ENCODE data around the gene FAM107B. TPM values are rescaled to one million over a fixed set of nuclear protein-coding genes. Genes with fewer than 3 reads are reported as not detected.
A peak's percentile ranks its signal among the peaks of the same experiment; 100 is the strongest.

FAM107B gene
- total and polyA plus RNA-seq, 4 donors: 24.9 to 58.1 (median 30.9) TPM

DNA sequence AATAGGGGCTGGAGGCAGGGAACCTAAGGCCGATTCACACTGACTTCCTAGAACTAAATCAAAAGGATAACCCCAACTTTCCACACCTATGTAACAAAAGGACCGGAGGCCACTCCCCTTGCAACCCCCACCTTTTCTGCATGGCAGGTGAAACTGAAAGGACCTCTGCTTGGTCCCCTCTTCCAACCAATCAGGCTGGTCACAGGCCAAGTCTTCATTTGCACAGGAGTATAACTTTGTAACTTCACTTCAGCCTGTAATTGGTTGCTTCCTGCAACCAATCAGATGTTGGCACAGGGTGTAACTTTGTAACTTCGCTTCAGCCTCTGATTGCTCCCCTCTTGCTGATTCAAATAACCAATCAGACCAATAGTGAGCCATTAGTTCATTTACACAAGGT is 190.0 kb downstream of the FAM107B start:
- DNase-seq (ENCODE audit: low spot score): no peak
- Histone ChIP-seq H3K4me3 (ENCODE audit: low read depth in 1 of 3, low read length in 3 of 3) (no peak overlapping the region), H3K27me3 (ENCODE audit: control insufficient read depth in 4 of 4, insufficient read depth in 4 of 4, low read length in 3 of 4) (no peaks in the 10 kb centered on the region), H3K4me1 (ENCODE audit: control insufficient read depth in 4 of 4, insufficient read depth in 4 of 4, low read length in 3 of 4) (peaks cover 17 to 43% (median 33%) of the 10 kb centered on the region in 4 donors), H3K9ac (ENCODE audit: low read depth in 1 of 2, low read length in 2 of 2) (no peak overlapping the region), H3K9me3 (ENCODE audit: control insufficient read depth in 4 of 4, low read length in 3 of 4) (no peaks in the 10 kb centered on the region), H3K36me3 (ENCODE audit: control insufficient read depth in 4 of 4, insufficient read depth in 3 of 4, low read depth in 1 of 4, low read length in 3 of 4) (no peaks in the 10 kb centered on the region), H3K27ac (ENCODE audit: low read depth in 1 of 2, low read length in 2 of 2) (peak overlapping the region in 1 of 2 donors; percentile 34)
- WGBS: 87% methylated on average over 3 of the region's 3 CpGs
- no peak for TF ChIP-seq HNF4G (IDR thresholded peaks at IDR 0.05)
- TF ChIP-seq SP1 (IDR thresholded peaks at IDR 0.05): no peak
- TF ChIP-seq, protein P1, sequence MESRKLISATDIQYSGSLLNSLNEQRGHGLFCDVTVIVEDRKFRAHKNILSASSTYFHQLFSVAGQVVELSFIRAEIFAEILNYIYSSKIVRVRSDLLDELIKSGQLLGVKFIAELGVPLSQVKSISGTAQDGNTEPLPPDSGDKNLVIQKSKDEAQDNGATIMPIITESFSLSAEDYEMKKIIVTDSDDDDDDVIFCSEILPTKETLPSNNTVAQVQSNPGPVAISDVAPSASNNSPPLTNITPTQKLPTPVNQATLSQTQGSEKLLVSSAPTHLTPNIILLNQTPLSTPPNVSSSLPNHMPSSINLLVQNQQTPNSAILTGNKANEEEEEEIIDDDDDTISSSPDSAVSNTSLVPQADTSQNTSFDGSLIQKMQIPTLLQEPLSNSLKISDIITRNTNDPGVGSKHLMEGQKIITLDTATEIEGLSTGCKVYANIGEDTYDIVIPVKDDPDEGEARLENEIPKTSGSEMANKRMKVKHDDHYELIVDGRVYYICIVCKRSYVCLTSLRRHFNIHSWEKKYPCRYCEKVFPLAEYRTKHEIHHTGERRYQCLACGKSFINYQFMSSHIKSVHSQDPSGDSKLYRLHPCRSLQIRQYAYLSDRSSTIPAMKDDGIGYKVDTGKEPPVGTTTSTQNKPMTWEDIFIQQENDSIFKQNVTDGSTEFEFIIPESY (IDR thresholded peaks at IDR 0.05): no peak
- no peak for TF ChIP-seq FOXA2 (IDR thresholded peaks at IDR 0.05)
- TF ChIP-seq RAD21 (IDR thresholded peaks at IDR 0.05): no peak
- TF ChIP-seq, protein P2, sequence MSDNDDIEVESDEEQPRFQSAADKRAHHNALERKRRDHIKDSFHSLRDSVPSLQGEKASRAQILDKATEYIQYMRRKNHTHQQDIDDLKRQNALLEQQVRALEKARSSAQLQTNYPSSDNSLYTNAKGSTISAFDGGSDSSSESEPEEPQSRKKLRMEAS (IDR thresholded peaks at IDR 0.05): no peak
- TF ChIP-seq GABPA (IDR thresholded peaks at IDR 0.05 in 1 of 2, conservative IDR thresholded peaks at IDR 0.05 in 1 of 2): no peak
- TF ChIP-seq JUND (IDR thresholded peaks at IDR 0.05): no peak
- TF ChIP-seq TAF1 (conservative IDR thresholded peaks at IDR 0.05): no peak
- TF ChIP-seq FOXA1 (IDR thresholded peaks at IDR 0.05): no peak
- TF ChIP-seq, protein P3, sequence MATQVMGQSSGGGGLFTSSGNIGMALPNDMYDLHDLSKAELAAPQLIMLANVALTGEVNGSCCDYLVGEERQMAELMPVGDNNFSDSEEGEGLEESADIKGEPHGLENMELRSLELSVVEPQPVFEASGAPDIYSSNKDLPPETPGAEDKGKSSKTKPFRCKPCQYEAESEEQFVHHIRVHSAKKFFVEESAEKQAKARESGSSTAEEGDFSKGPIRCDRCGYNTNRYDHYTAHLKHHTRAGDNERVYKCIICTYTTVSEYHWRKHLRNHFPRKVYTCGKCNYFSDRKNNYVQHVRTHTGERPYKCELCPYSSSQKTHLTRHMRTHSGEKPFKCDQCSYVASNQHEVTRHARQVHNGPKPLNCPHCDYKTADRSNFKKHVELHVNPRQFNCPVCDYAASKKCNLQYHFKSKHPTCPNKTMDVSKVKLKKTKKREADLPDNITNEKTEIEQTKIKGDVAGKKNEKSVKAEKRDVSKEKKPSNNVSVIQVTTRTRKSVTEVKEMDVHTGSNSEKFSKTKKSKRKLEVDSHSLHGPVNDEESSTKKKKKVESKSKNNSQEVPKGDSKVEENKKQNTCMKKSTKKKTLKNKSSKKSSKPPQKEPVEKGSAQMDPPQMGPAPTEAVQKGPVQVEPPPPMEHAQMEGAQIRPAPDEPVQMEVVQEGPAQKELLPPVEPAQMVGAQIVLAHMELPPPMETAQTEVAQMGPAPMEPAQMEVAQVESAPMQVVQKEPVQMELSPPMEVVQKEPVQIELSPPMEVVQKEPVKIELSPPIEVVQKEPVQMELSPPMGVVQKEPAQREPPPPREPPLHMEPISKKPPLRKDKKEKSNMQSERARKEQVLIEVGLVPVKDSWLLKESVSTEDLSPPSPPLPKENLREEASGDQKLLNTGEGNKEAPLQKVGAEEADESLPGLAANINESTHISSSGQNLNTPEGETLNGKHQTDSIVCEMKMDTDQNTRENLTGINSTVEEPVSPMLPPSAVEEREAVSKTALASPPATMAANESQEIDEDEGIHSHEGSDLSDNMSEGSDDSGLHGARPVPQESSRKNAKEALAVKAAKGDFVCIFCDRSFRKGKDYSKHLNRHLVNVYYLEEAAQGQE (IDR thresholded peaks at IDR 0.05): no peak
- TF ChIP-seq YY1 (IDR thresholded peaks at IDR 0.05): no peak
- no peak for TF ChIP-seq EGR1 (IDR thresholded peaks at IDR 0.05; ENCODE audit: low read depth in 2 of 2)
- TF ChIP-seq, protein P4, sequence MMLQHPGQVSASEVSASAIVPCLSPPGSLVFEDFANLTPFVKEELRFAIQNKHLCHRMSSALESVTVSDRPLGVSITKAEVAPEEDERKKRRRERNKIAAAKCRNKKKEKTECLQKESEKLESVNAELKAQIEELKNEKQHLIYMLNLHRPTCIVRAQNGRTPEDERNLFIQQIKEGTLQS (IDR thresholded peaks at IDR 0.05): no peak
- no peak for TF ChIP-seq HNF4A (conservative IDR thresholded peaks at IDR 0.05)
- TF ChIP-seq NR2F2 (IDR thresholded peaks at IDR 0.05): no peak

DNA sequence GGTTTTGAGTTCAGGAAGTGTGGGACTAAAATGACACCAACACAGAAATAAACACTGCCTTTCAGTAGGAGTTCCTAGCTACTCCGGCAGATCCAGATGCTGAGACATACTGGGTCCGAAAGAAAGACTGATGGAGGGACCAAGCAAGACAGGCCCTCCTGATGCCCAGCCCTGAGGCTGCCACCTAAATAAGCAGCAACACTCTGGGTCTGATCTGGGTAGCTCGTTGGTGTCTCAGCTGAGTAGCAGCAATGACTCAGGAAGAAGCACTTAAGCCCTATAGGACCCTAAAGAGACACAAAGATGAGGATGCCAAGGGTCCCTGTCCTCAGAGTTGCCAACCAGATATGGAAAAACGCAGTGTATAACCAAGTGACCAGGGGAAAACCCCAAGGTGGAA is 190.7 kb downstream of the FAM107B start:
- Histone ChIP-seq H3K4me3 (ENCODE audit: low read depth in 1 of 3, low read length in 3 of 3) (no peak overlapping the region), H3K36me3 (ENCODE audit: control insufficient read depth in 4 of 4, insufficient read depth in 3 of 4, low read depth in 1 of 4, low read length in 3 of 4) (no peaks in the 10 kb centered on the region), H3K27ac (ENCODE audit: low read depth in 1 of 2, low read length in 2 of 2) (peak overlapping the region; percentile 34 to 36), H3K9ac (ENCODE audit: low read depth in 1 of 2, low read length in 2 of 2) (no peak overlapping the region), H3K4me1 (ENCODE audit: control insufficient read depth in 4 of 4, insufficient read depth in 4 of 4, low read length in 3 of 4) (peaks cover 17 to 44% (median 37%) of the 10 kb centered on the region in 4 donors), H3K9me3 (ENCODE audit: control insufficient read depth in 4 of 4, low read length in 3 of 4) (no peaks in the 10 kb centered on the region), H3K27me3 (ENCODE audit: control insufficient read depth in 4 of 4, insufficient read depth in 4 of 4, low read length in 3 of 4) (no peaks in the 10 kb centered on the region)
- no peak for DNase-seq (ENCODE audit: low spot score)
- WGBS: 91% methylated on average over 4 of the region's 4 CpGs
- TF ChIP-seq, protein P5, sequence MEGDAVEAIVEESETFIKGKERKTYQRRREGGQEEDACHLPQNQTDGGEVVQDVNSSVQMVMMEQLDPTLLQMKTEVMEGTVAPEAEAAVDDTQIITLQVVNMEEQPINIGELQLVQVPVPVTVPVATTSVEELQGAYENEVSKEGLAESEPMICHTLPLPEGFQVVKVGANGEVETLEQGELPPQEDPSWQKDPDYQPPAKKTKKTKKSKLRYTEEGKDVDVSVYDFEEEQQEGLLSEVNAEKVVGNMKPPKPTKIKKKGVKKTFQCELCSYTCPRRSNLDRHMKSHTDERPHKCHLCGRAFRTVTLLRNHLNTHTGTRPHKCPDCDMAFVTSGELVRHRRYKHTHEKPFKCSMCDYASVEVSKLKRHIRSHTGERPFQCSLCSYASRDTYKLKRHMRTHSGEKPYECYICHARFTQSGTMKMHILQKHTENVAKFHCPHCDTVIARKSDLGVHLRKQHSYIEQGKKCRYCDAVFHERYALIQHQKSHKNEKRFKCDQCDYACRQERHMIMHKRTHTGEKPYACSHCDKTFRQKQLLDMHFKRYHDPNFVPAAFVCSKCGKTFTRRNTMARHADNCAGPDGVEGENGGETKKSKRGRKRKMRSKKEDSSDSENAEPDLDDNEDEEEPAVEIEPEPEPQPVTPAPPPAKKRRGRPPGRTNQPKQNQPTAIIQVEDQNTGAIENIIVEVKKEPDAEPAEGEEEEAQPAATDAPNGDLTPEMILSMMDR (IDR thresholded peaks at IDR 0.05; ENCODE audit: low read depth, low read length, missing input control): no peak
- TF ChIP-seq HNF4A (conservative IDR thresholded peaks at IDR 0.05) (no peak), SP1 (IDR thresholded peaks at IDR 0.05) (no peak), FOXA2 (IDR thresholded peaks at IDR 0.05) (no peak), YY1 (IDR thresholded peaks at IDR 0.05) (no peak), TAF1 (conservative IDR thresholded peaks at IDR 0.05) (no peak), EGR1 (IDR thresholded peaks at IDR 0.05; ENCODE audit: low read depth in 2 of 2) (no peak), FOXA1 (IDR thresholded peaks at IDR 0.05) (no peak), NR2F2 (IDR thresholded peaks at IDR 0.05) (no peak), RXRA (IDR thresholded peaks at IDR 0.05) (no peak), RAD21 (IDR thresholded peaks at IDR 0.05) (no peak)
- TF ChIP-seq, protein P1 (IDR thresholded peaks at IDR 0.05): no peak
- TF ChIP-seq, protein P4 (IDR thresholded peaks at IDR 0.05): no peak
- TF ChIP-seq, protein P2 (IDR thresholded peaks at IDR 0.05): no peak
